Effector memory CD8-positive, alpha-beta T cell (primary cell): ENCODE data around the gene ARMC9.
"Not testable (repeated sequence)": the region's sequence is repeated elsewhere in the genome, so short reads cannot be mapped to it uniquely, and the experiment has no call there.

Source experiments
- ATAC-seq: fragments of 150-1000 bp; cut with Tn5 transposase; replicated peaks from 2 replicates; pipeline ENCODE4 v1.10.0; 2021; ENCODE audit warnings: mild to moderate bottlenecking, moderate library complexity
- DNase-seq, 3 experiments: peaks; one replicate each; pipeline ENCODE4 v3.0.0; 2021
- H3K27ac Mint-ChIP-seq, 2 donors: one replicate each; pipeline ENCODE4 v1.8.0; 2022; ENCODE audit warnings: mild to moderate bottlenecking in 2 of 2, mixed read lengths in 2 of 2, moderate library complexity in 2 of 2
- H3K27me3 Mint-ChIP-seq, 2 donors: one replicate each; pipeline ENCODE4 v1.8.0; 2022; ENCODE audit warnings: mixed read lengths in 2 of 2
- H3K36me3 Mint-ChIP-seq: one replicate; pipeline ENCODE4 v1.8.0; 2022; ENCODE audit warnings: mild to moderate bottlenecking, moderate library complexity, mixed read lengths; ENCODE audit not compliant: insufficient read depth
- H3K4me1 Mint-ChIP-seq, 2 donors: one replicate each; pipeline ENCODE4 v1.8.0; 2022; ENCODE audit warnings: low read depth in 2 of 2, mixed read lengths in 2 of 2
- H3K4me3 Mint-ChIP-seq, 2 donors: one replicate each; pipeline ENCODE4 v1.8.0; 2022; ENCODE audit warnings: mild to moderate bottlenecking in 2 of 2, mixed read lengths in 2 of 2, moderate library complexity in 2 of 2
- H3K9me3 Mint-ChIP-seq, 2 donors: one replicate each; pipeline ENCODE4 v1.8.0; 2022; ENCODE audit warnings: mixed read lengths in 2 of 2

Gene ARMC9

DNA sequence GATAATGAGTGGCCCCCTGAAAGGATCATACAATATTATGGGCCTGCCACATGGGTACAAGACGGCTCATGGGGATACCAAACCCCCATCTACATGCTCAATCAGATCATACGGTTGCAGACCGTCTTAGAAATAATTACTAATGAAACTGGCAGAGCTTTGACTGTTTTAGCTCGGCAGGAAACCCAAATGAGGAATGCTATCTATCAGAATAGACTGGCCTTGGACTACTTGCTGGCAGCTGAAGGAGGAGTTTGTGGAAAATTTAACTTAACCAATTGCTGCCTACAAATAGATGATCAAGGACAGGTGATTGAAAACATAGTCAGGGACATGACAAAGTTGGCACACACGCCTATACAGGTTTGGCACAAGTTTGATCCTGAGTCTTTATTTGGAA lies 209.3 kb downstream of the ARMC9 start:
- not testable (repeated sequence) for H3K36me3 Mint-ChIP-seq, H3K9me3 Mint-ChIP-seq, DNase-seq, H3K4me1 Mint-ChIP-seq, H3K27ac Mint-ChIP-seq, H3K4me3 Mint-ChIP-seq, ATAC-seq
- peaks cover 27 to 41% of the 10 kb centered on the region in 2 donors for H3K27me3 Mint-ChIP-seq

DNA sequence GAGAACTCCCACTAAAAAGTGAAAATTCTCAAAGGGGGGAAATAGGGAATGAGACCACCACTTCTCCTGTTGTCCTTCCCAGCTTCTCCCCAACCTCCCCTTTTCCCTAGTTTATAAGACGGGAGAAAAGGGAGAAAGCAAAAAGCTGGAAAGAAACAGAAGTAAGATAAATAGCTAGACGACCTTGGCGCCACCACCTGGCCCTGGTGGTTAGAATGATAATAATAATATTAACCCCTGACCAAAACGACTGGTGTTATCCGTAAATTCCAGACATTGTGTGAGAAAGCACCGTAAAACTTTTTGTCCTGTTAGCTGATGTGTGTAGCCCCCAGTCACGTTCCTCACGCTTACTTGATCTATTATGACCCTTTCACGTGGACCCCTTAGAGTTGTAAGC lies 209.9 kb downstream of the ARMC9 start:
- H3K9me3 Mint-ChIP-seq, H3K27ac Mint-ChIP-seq, ATAC-seq, H3K4me3 Mint-ChIP-seq, H3K4me1 Mint-ChIP-seq, DNase-seq, H3K36me3 Mint-ChIP-seq: not testable (repeated sequence)
- peaks cover 33 to 47% of the 10 kb centered on the region in 2 donors for H3K27me3 Mint-ChIP-seq

DNA sequence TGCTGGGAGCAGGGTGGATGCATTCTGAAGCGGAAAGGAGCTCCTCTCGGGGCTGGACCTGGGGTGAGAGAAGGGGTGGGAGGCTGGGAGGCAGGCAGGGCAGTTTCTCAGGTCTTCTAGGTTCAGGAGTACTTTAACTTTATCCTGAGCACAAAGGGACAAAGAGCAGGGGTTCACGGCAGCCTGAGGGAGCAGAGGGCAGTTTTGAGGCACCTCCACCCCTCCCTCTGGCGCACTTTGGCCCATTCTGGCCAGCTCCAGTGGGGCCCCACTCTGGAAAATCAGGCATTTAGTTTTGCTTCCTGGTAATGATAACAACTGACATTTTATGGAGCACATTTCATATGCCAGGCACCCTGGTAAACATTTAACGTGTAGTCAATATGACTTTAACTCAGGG lies 211.3 kb downstream of the ARMC9 start:
- no peak overlapping the region for H3K27ac Mint-ChIP-seq
- peaks cover 3 to 8% of the 10 kb centered on the region in 2 donors for H3K9me3 Mint-ChIP-seq
- H3K36me3 Mint-ChIP-seq = no peaks in the 10 kb centered on the region
- H3K27me3 Mint-ChIP-seq = peaks cover 42 to 60% of the 10 kb centered on the region in 2 donors
- ATAC-seq (no peak), DNase-seq (no peak)
- peaks cover 4 to 9% of the 10 kb centered on the region in 2 donors for H3K4me1 Mint-ChIP-seq
- no peak overlapping the region for H3K4me3 Mint-ChIP-seq

DNA sequence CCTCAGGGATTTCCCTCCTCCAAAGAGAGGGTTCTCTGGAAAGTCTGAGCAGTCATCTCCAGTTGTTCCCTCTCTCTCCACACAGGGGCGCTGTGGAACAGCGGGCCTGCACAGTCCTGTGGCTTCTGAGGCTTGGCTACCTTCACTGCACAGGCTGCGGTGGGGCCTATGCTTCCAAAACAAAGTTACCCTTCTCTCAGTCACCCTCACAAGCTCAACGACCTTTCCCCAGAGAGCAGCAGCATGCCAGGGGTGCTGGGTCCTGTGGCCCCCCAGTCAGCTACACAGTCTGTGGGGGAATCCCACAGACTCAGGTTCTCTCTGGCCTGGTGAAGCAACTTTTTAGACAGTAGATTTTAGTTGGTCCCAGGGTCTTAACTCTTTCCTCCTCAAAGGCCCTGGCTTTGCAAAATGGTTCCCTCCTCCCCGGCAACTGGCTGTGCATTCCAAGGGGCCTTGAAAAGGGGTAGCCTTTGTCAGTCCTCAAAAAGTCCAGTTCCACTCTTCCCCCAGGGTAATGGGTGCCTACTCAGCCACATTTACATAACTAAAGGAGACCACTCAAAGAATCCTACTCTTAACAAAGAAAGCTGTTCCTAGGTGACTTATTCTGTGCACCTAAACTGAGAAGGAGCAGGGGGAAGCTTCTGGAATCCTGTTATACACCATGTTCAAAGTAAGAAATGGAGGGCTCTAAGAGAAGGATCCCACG lies 212.0 kb downstream of the ARMC9 start:
- Mint-ChIP-seq H3K27me3 (peaks cover 42 to 67% of the 10 kb centered on the region in 2 donors), H3K9me3 (peaks cover 3 to 8% of the 10 kb centered on the region in 2 donors), H3K27ac (no peak overlapping the region), H3K4me3 (no peak overlapping the region), H3K4me1 (peaks cover 2 to 5% of the 10 kb centered on the region in 2 donors), H3K36me3 (no peaks in the 10 kb centered on the region)
- no peak for ATAC-seq
- no peak for DNase-seq

DNA sequence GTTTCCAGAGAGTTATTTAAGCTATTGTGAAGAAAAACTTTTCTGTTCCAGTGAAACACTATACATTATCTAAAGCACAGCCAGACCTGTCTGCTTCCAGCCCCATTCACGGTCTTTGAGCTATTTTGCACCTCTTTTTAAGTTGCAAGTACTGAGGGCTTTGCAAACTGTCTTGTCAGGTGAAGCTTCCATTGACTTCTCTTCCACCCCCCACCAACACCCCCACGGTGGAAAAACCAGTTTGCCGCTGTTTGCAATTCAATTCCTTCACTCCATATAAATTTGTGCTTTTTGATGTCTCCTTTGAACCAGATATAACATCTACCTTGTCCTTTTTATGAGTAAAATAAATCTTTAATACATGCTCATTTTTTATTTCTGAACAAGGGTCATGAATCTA lies 212.8 kb downstream of the ARMC9 start:
- no peak for DNase-seq
- no peaks in the 10 kb centered on the region for H3K36me3 Mint-ChIP-seq
- peaks cover 3 to 8% of the 10 kb centered on the region in 2 donors for H3K9me3 Mint-ChIP-seq
- H3K27ac Mint-ChIP-seq = no peak overlapping the region
- peak overlapping the region; percentile 59 to 62 for H3K4me3 Mint-ChIP-seq
- no peak for ATAC-seq
- peaks cover 42 to 75% of the 10 kb centered on the region in 2 donors for H3K27me3 Mint-ChIP-seq
- H3K4me1 Mint-ChIP-seq = peaks cover 0 to 1% of the 10 kb centered on the region in 2 donors

DNA sequence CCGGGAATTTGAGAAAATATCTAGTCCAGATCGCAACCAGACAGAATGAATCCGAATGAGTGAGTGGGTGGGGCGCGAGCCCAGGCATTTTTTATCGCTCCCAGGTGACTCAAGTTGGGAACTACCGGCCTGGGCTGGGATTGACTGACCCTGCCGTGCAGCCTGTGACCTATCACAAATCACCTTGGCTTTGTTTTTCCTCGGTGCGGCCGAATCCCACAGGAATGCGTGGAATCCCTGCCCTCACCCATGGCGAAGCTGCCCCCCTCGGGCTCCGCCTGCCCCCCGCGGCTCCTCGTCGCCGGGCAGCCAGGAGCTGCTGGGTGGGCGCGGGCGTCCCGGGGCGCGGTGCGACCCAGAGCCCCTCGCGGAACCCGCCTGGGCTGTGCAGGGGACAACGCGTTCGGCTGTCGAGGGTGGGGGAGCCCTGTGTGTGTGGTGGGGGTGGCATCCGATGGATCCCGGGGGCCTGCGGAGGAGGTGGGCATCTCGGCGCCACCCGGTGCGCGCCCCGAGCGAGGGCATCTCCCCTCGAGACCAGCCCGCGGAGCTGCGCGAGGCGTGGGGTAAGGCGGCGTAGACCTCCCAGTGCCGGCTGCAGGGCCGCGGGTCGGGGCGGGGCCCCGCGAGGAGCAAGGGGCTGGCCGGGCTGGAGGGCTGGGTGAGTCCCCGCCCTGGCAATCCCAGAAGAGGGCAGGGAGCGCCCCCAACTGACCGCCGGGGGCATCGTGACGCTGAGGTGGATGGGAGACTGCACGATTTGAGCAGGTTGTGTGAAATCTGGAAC lies 213.6 kb downstream of the ARMC9 start:
- no peak overlapping the region for H3K27ac Mint-ChIP-seq
- peaks cover 42 to 81% of the 10 kb centered on the region in 2 donors for H3K27me3 Mint-ChIP-seq
- peak; percentile 97 for ATAC-seq
- H3K9me3 Mint-ChIP-seq = peaks cover 3 to 8% of the 10 kb centered on the region in 2 donors
- H3K4me1 Mint-ChIP-seq = peaks cover 0 to 1% of the 10 kb centered on the region in 2 donors
- H3K36me3 Mint-ChIP-seq = no peaks in the 10 kb centered on the region
- peak overlapping the region; percentile 59 to 62 for H3K4me3 Mint-ChIP-seq
- peak; percentile 33 to 66 (median 58) for DNase-seq

DNA sequence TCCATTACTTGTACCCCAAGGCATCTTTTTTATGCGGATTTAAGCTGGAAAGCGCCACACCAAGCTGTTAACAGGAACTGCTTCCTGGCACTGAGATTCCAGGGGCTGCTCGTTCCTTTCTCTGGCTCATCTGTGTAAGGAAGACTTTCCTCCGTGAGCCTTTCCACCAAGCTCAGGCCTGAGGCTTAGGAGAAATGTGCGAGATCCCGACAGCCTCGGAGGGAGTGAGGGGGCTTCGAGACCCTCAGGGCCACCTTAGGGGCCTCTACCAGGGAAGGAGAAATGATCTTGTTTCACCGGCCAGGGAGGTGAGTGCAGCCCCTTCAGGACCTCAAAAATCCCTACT lies 214.2 kb downstream of the ARMC9 start:
- Mint-ChIP-seq H3K27ac (no peak overlapping the region), H3K4me1 (peaks cover 0 to 1% of the 10 kb centered on the region in 2 donors), H3K27me3 (peaks cover 42 to 81% of the 10 kb centered on the region in 2 donors), H3K4me3 (no peak overlapping the region), H3K36me3 (no peaks in the 10 kb centered on the region), H3K9me3 (peaks cover 3 to 8% of the 10 kb centered on the region in 2 donors)
- ATAC-seq = no peak
- DNase-seq = no peak

DNA sequence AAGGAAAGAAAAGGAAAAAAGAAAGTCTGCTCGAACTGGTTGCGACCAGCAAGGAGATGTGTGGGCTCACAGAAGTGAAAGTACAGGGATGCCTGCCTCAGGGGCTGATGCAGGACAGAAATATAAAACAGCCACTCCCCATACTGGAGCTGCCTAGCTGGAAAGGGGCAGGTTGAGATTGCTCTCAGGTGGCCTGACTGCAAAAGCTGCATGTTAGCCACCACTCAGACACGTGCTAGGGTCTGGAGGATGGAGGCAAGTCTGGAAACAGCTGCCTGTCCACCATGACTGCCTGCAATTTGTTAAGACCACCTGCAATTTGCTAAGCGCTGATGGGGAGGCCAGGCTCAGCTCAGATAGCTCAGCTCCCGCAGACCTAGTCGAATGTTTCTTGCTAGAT lies 215.0 kb downstream of the ARMC9 start:
- H3K27ac Mint-ChIP-seq = no peak overlapping the region
- H3K4me1 Mint-ChIP-seq = peaks cover 0 to 1% of the 10 kb centered on the region in 2 donors
- H3K9me3 Mint-ChIP-seq = peaks cover 3 to 8% of the 10 kb centered on the region in 2 donors
- DNase-seq (no peak), ATAC-seq (no peak)
- H3K27me3 Mint-ChIP-seq = peaks cover 43 to 84% of the 10 kb centered on the region in 2 donors
- no peak overlapping the region for H3K4me3 Mint-ChIP-seq
- no peaks in the 10 kb centered on the region for H3K36me3 Mint-ChIP-seq

DNA sequence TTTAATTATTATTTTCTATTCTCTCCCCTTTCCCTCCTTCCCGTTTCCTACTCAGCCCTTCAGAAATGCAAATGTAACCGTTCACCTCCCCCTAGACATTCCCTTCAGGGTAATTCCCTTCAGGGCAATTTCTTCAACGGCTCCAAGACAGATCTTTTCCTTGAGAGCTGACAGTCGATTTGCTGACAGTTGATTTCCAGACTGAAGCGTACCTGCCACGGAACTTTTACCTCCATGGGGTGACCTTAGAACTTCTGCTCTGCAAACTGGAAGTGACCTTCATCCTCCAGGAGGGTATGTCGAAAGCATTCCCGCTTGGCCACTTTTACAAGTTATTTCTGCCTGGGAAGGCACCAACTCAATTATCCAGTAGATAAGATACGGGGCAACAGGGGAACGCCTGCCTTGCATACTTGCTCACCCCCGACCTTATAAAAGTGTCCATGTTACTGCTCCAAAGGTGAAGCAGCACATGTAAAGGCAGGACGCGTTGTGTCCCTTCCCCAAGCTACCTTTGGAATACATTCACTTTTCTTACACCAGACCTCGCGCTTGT lies 215.6 kb downstream of the ARMC9 start:
- Mint-ChIP-seq H3K27me3 (peaks cover 42 to 84% of the 10 kb centered on the region in 2 donors), H3K27ac (no peak overlapping the region), H3K4me1 (peaks cover 0 to 1% of the 10 kb centered on the region in 2 donors), H3K4me3 (no peak overlapping the region), H3K9me3 (peaks cover 3 to 8% of the 10 kb centered on the region in 2 donors), H3K36me3 (no peaks in the 10 kb centered on the region)
- ATAC-seq (no peak), DNase-seq (no peak)

DNA sequence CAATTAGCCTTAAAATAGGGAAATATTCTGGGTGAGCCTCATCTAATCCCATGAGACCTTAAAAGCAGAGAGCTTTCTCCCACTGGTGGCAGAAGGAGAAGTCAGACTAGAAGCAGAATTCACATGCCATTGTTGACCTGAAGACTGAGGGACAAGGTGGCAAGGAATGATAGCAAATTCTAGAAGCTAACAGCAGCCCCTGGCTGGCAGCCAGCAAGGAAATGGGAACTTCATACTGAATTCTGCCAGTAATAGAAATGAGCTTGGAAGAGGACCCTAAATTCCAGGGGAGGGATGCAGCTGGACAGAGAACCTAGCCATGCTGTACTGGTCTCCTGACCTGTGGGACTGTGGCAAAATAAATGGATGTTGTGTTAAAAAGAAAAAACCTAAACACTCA lies 216.6 kb downstream of the ARMC9 start:
- peaks cover 3 to 8% of the 10 kb centered on the region in 2 donors for H3K9me3 Mint-ChIP-seq
- H3K27me3 Mint-ChIP-seq = peaks cover 42 to 81% of the 10 kb centered on the region in 2 donors
- H3K36me3 Mint-ChIP-seq = no peaks in the 10 kb centered on the region
- DNase-seq (no peak), ATAC-seq (no peak)
- no peak overlapping the region for H3K4me3 Mint-ChIP-seq
- no peak overlapping the region for H3K27ac Mint-ChIP-seq
- peaks cover 0 to 1% of the 10 kb centered on the region in 2 donors for H3K4me1 Mint-ChIP-seq

DNA sequence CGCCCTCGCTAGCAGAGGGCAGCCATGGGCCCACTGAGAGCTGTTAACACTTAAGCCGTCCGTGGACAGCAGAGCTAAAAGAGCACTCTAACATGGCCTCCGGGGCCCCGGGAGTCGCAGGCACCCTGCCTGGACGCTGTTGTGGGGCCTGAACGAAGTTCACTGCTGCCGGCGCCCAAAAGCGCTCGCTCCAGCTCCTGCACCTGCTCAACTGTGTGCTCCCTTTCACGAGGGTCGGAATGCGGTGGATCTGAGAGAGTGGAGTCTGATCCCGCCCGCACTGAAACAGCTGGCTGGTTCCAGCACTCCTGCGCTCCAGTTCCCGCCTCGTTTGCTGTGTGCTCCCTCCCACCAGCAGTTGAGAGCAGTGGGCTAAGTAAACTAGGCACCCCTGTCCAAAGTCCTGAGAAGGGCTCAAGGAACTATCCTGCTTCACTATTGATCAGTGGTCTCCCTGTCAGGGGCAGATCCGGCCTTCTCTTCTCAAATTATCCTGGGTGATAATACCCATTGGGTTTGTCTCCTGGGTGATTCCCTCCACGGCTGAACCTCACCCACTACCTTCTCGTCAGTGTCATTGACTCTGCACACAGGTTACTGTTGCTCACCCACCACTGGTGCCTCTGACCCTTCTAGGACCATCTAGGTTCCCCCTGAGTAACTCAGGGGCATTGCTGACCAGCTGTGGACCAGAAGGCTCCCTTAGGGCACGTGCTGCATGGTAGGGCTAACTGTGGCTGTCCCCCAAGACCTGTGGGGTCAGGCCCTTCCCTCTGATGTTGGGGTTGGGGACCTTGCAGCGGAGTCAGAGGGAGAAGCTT lies 220.6 kb downstream of the ARMC9 start:
- no peak overlapping the region for H3K4me3 Mint-ChIP-seq
- H3K4me1 Mint-ChIP-seq = no peaks in the 10 kb centered on the region
- H3K36me3 Mint-ChIP-seq = no peaks in the 10 kb centered on the region
- DNase-seq = no peak
- ATAC-seq = no peak
- no peaks in the 10 kb centered on the region for H3K9me3 Mint-ChIP-seq
- H3K27ac Mint-ChIP-seq = no peak overlapping the region
- H3K27me3 Mint-ChIP-seq = peaks cover 9 to 45% of the 10 kb centered on the region in 2 donors

DNA sequence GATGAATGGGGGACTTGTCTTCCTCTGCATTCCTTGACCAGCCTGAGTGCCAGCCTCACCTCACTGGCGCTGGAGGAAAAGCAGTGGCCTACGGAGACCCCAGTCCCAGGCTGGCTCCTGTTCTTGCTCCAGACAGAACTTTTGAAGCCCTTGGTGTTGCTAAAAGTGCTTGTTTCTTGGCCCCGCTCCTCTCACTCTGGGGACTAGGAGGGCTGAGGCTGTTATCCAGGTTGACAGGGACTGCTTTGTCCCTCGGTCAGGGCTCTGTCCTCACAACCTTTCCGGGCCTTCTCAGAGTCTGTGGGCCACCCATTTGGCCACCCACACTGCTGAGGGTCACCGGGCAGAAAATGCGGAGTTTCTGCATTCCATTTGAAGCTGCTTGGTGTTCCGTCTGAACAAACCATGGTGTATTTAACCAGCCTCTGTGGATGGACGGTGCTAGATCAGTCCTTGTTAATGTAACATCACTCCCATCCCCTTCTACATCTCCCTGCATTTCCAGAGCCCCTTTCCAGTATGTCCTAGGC lies 222.7 kb downstream of the ARMC9 start:
- H3K27me3 Mint-ChIP-seq = peaks cover 6 to 25% of the 10 kb centered on the region in 2 donors
- H3K4me3 Mint-ChIP-seq = no peak overlapping the region
- H3K36me3 Mint-ChIP-seq = peaks cover under 1% of the 10 kb centered on the region
- ATAC-seq (no peak), DNase-seq (no peak)
- peaks cover 0 to under 1% of the 10 kb centered on the region in 2 donors for H3K4me1 Mint-ChIP-seq
- H3K27ac Mint-ChIP-seq = no peak overlapping the region
- H3K9me3 Mint-ChIP-seq = no peaks in the 10 kb centered on the region

DNA sequence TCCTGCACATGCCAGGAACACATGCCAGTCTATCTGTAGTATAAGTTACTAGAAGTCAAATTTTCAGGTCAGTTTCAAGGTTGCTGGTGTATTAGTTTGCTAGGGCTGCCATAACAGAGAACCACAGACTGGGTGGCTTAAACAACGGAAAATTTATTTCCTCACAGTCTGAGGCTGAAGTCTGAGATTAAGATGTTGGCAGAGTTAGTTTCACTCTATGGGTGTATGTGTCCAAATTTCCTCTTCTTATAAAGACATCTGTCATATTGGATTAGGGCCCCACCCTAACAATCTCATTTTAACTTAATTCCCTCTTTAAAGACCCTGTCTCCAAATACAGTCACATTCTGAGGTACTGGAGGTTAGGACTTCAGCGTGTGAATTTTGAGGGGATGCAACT lies 223.6 kb downstream of the ARMC9 start:
- Mint-ChIP-seq H3K27me3 (peaks cover 6 to 18% of the 10 kb centered on the region in 2 donors), H3K27ac (no peak overlapping the region), H3K4me1 (peaks cover 0 to 10% of the 10 kb centered on the region in 2 donors), H3K36me3 (peaks cover 4% of the 10 kb centered on the region), H3K9me3 (no peaks in the 10 kb centered on the region), H3K4me3 (no peak overlapping the region)
- DNase-seq (no peak), ATAC-seq (no peak)
